Right atrium auricular region (tissue), 2 donors: ENCODE measurements around the gene KAZN. TPM values are rescaled to one million over a fixed set of nuclear protein-coding genes. Genes with fewer than 3 reads are reported as not detected.

Experiments
- DNase-seq: peaks from one replicate; pipeline ENCODE4 v3.0.0-alpha.2; 2019; ENCODE audit warnings: low spot score
- H3K27ac ChIP-seq, 2 donors: fragments of 200-600 bp; sonication (generic); 1 replicate in 1 of 2; 2 replicates in 1 of 2; pipeline ENCODE4 v1.5.1; 2016 to 2019
- H3K27me3 ChIP-seq, 2 donors: fragments of 200-600 bp; sonication (generic); one replicate each; pipeline versions ENCODE4 v1.5.1 to v1.6.0; 2017 to 2019
- H3K36me3 ChIP-seq: fragments of 200-600 bp; sonication (generic); one replicate; pipeline ENCODE4 v1.5.1; 2016
- H3K4me1 ChIP-seq, 2 donors: fragments of 200-600 bp; sonication (generic); one replicate each; pipeline versions ENCODE4 v1.5.1 to v1.6.0; 2017 to 2019
- H3K4me3 ChIP-seq, 2 donors: fragments of 200-600 bp; sonication (generic); 1 replicate in 1 of 2; 2 replicates in 1 of 2; pipeline ENCODE4 v1.5.1; 2017 to 2019; ENCODE audit warnings: mild to moderate bottlenecking in 1 of 2, moderate library complexity in 1 of 2
- H3K9me3 ChIP-seq, 2 donors: fragments of 200-600 bp; sonication (generic); one replicate each; pipeline ENCODE4 v1.5.1; 2019
- CTCF ChIP-seq, 2 donors: fragments of 200-600 bp; sonication (generic); IDR thresholded peaks; one replicate each; pipeline ENCODE4 v1.5.1; 2019; ENCODE audit warnings: antibody characterized with exemption in 2 of 2
- total RNA-seq, 2 donors: library from RNA; depleted of rRNA; stranded (reverse); fragments of >200 nt; gene quantifications; one replicate each; pipeline ENCODE4 v1.1.0, GENCODE V29; 2016

The KAZN gene
- total RNA-seq, 2 donors from 2014 or later = 3.9 to 6.8 TPM

GRCh38 chr1:14894811-14895560 is 296.5 kb downstream of the KAZN start:
- H3K4me1 ChIP-seq = no peaks in the 10 kb centered on the region
- no peak overlapping the region for H3K27ac ChIP-seq
- H3K4me3 ChIP-seq = no peak overlapping the region
- no peak for DNase-seq
- no peak for TF ChIP-seq CTCF (IDR thresholded peaks at IDR 0.05)
- no peaks in the 10 kb centered on the region for H3K27me3 ChIP-seq
- no peaks in the 10 kb centered on the region for H3K36me3 ChIP-seq
- no peaks in the 10 kb centered on the region for H3K9me3 ChIP-seq

GRCh38 chr1:14895727-14896126 is 297.2 kb downstream of the KAZN start:
- TF ChIP-seq CTCF (IDR thresholded peaks at IDR 0.05) = no peak
- no peaks in the 10 kb centered on the region for H3K9me3 ChIP-seq
- H3K27me3 ChIP-seq = no peaks in the 10 kb centered on the region
- no peak for DNase-seq
- no peaks in the 10 kb centered on the region for H3K36me3 ChIP-seq
- no peak overlapping the region for H3K4me3 ChIP-seq
- no peak overlapping the region for H3K27ac ChIP-seq
- H3K4me1 ChIP-seq = no peaks in the 10 kb centered on the region

GRCh38 chr1:14896381-14897079 is 298.0 kb downstream of the KAZN start:
- Histone ChIP-seq H3K36me3 (no peaks in the 10 kb centered on the region), H3K4me1 (no peaks in the 10 kb centered on the region), H3K9me3 (no peaks in the 10 kb centered on the region), H3K27me3 (no peaks in the 10 kb centered on the region), H3K4me3 (no peak overlapping the region), H3K27ac (no peak overlapping the region)
- DNase-seq = no peak
- TF ChIP-seq CTCF (IDR thresholded peaks at IDR 0.05) = no peak

- Histone ChIP-seq H3K27me3 (no peaks in the 10 kb centered on the region), H3K4me3 (no peak overlapping the region), H3K9me3 (no peaks in the 10 kb centered on the region), H3K36me3 (no peaks in the 10 kb centered on the region), H3K4me1 (no peaks in the 10 kb centered on the region), H3K27ac (no peak overlapping the region)
- TF ChIP-seq CTCF (IDR thresholded peaks at IDR 0.05) = no peak
- no peak for DNase-seq
Observed at GRCh38 chr1:14897080-14897449, 298.6 kb downstream of the KAZN start.

GRCh38 chr1:14897547-14897946 is 299.1 kb downstream of the KAZN start:
- H3K36me3 ChIP-seq = no peaks in the 10 kb centered on the region
- no peak for TF ChIP-seq CTCF (IDR thresholded peaks at IDR 0.05)
- no peak for DNase-seq
- no peaks in the 10 kb centered on the region for H3K9me3 ChIP-seq
- no peaks in the 10 kb centered on the region for H3K4me1 ChIP-seq
- H3K27ac ChIP-seq = no peak overlapping the region
- no peak overlapping the region for H3K4me3 ChIP-seq
- H3K27me3 ChIP-seq = no peaks in the 10 kb centered on the region
